C4-2B (cell line): ENCODE results near the gene CASKIN2.

Source experiments
- CTCF ChIP-seq: fragments of 450-650 bp; conservative IDR thresholded peaks from 2 replicates; pipeline ENCODE4 v1.5.1; 2017; ENCODE audit warnings: mild to moderate bottlenecking
- ZFX ChIP-seq: fragments of 450-650 bp; IDR thresholded peaks from 2 replicates; pipeline ENCODE4 v1.6.1; 2017

GRCh38 chr17:75496005-75496404 is 19.3 kb downstream of the CASKIN2 start:
- no peak for TF ChIP-seq CTCF
- TF ChIP-seq ZFX = no peak
